GM21390 (cell line): ENCODE data around the gene SFRP4.

Experiments
- ATAC-seq: cut with Tn5 transposase; IDR thresholded peaks from one replicate; pipeline ENCODE4 v1.9.1; 2021; ENCODE audit not compliant: unreplicated experiment

SFRP4 gene

GRCh38 chr7:37925620-37926019 lies 9.0 kb upstream of the SFRP4 start:
- ATAC-seq, result no peak

GRCh38 chr7:37924491-37925041 lies 7.9 kb upstream of the SFRP4 start:
- no peak for ATAC-seq

GRCh38 chr7:37923996-37924395 lies 7.4 kb upstream of the SFRP4 start:
- no peak for ATAC-seq

GRCh38 chr7:37921876-37922275 lies 5.3 kb upstream of the SFRP4 start:
- no peak for ATAC-seq

GRCh38 chr7:37920849-37921805 lies 4.5 kb upstream of the SFRP4 start:
- peak; percentile 54 for ATAC-seq

- ATAC-seq, result peak; percentile 48
These were observed 3.8 kb upstream of the SFRP4 start, which contains the start of gene EPDR1 for GRCh38 chr7:37920305-37920848. Gene EPDR1, plus strand, starts transcription at chr7:37920640. Its CDS starts 300 bp downstream, at chr7:37920940.

GRCh38 chr7:37918526-37918925 lies 1.9 kb upstream of the SFRP4 start:
- ATAC-seq, result no peak

- no peak for ATAC-seq
These were observed 472 bp downstream of the SFRP4 start for GRCh38 chr7:37916017-37916672.

GRCh38 chr7:37915438-37915837 lies 1.2 kb downstream of the SFRP4 start:
- ATAC-seq, result no peak

GRCh38 chr7:37912756-37913155 lies 3.9 kb downstream of the SFRP4 start:
- ATAC-seq, result no peak

GRCh38 chr7:37908221-37908788 lies 8.3 kb downstream of the SFRP4 start:
- ATAC-seq, result no peak

- no peak for ATAC-seq
These were observed 14.6 kb downstream of the SFRP4 start for GRCh38 chr7:37901890-37902524.

- no peak for ATAC-seq
These were observed 15.3 kb downstream of the SFRP4 start for GRCh38 chr7:37901236-37901827.

GRCh38 chr7:37899712-37900247 lies 16.8 kb downstream of the SFRP4 start:
- ATAC-seq, result no peak

GRCh38 chr7:37894671-37895070 lies 21.9 kb downstream of the SFRP4 start:
- no peak for ATAC-seq

GRCh38 chr7:37893359-37893758 lies 23.3 kb downstream of the SFRP4 start:
- no peak for ATAC-seq

- no peak for ATAC-seq
These were observed 34.5 kb downstream of the SFRP4 start for GRCh38 chr7:37882086-37882485.
